GM21515 (cell line): Measurements from ENCODE around the gene TRAF3IP1.
"Not testable (repeated sequence)": the region's sequence is repeated elsewhere in the genome, so short reads cannot be mapped to it uniquely, and the experiment has no call there.

Source experiments
- ATAC-seq: cut with Tn5 transposase; IDR thresholded peaks from one replicate; pipeline ENCODE4 v1.9.1; 2021; ENCODE audit not compliant: unreplicated experiment

TRAF3IP1 gene, protein sequence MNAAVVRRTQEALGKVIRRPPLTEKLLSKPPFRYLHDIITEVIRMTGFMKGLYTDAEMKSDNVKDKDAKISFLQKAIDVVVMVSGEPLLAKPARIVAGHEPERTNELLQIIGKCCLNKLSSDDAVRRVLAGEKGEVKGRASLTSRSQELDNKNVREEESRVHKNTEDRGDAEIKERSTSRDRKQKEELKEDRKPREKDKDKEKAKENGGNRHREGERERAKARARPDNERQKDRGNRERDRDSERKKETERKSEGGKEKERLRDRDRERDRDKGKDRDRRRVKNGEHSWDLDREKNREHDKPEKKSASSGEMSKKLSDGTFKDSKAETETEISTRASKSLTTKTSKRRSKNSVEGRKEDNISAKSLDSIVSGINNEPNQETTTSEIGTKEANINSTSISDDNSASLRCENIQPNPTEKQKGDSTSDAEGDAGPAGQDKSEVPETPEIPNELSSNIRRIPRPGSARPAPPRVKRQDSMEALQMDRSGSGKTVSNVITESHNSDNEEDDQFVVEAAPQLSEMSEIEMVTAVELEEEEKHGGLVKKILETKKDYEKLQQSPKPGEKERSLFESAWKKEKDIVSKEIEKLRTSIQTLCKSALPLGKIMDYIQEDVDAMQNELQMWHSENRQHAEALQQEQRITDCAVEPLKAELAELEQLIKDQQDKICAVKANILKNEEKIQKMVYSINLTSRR

DNA sequence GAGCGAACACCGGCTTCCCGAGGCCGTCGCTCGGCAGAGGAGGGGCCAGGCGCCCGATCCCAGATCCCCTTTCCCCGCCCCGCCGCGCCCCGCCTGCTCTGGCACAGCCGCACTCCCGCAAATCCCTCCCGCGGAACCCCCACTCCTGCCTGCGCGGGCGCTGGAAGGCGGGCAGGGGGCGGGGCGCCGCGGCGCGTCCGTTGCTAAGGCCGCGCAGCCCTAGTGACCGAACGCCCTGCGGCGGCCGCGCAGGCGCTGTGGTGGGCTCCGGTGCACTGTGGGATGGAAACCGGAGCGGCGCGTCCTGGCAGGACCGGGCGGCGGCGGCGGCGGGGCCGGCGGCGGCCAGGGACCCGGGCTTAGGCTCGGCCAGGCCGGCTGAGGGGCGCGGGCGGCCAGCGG lies at the start of gene TRAF3IP1:
TSS of gene TRAF3IP1 (plus strand) at position 273 of the 402 bp plus-strand sequence. CDS start 145 bp downstream, outside the sequence.
- ATAC-seq: peak; percentile 98

DNA sequence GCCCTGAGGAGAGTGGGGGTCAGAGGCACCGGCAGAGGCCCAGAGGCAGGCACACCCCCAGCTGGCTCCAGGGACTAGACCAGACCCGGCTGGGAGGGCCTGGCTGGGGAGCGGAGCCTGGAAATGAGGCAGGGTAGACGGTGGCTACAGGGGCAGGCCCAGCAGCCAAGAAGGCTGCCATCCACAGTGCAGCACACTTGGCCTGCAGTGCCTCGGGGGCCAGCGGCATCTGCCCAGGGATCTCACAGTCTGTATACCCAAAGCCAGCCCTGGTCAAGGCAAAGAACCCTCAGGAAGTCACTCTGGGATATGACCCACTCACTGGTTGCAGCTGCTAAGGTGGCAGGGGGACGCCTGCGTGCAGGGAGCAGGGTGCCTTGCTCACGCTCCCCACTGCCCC lies 49.7 kb upstream of the TRAF3IP1 start:
- no peak for ATAC-seq

DNA sequence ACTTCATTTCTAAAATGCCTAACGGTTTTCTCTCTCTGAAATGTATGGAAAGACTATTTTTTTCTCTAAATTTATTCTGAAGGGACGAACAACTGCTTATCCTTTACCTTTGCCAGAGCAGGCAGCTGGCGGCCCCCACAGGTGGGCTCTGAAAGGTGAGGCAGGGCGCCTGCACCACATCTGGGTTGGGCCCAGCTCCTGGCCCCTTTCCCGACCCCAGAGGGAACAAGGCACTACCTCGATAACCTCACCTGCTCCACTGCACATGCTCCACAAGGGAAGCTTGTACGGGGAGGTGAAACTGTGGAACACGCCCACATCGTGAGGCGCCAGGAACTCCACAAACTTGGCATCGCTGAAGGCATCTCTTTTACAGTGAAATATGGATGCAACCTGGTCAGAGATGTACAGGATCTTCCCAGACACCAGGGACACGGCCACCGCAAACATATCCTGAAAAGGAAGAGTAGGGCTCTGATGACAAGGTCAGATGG lies 49.2 kb upstream of the TRAF3IP1 start:
- no peak for ATAC-seq

DNA sequence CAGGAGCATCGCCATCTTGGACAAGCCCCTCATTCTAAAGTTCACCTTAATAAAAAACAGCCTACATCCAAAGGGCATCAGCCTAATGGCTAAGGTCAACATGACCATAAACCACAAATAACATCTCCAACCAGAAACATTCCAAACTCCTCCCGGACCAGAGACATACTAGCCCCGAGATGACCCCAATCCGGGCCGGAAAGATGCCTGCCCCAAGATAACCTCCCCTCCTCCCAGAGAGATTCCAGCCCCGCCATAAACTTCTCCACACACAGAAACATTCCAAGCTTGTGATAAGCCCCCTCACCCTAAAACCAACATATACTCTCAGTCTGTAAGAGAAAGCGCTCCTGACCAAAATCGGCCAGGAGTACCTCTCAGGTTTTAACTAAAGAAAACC lies 48.6 kb upstream of the TRAF3IP1 start:
- ATAC-seq: not testable (repeated sequence)

DNA sequence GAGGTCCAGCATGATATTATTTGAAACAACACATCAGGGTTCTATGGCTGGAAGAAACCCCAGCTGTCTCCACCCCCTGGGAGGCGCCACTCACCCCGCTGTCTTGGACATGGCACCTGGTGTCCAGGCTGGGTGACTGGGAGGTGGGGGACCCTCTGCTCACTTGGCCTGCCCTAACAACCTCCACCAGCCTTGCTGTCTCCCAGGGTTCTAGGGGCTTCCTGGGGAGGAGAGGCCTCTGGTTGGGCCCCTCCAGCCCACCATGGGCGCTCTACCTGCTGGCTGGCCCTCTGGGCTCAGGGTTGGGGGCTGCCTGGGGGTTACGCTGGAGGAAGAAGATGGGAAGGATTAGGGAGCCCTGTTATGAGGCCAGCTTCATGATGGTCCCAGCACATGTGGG lies 48.2 kb upstream of the TRAF3IP1 start:
- ATAC-seq: no peak

DNA sequence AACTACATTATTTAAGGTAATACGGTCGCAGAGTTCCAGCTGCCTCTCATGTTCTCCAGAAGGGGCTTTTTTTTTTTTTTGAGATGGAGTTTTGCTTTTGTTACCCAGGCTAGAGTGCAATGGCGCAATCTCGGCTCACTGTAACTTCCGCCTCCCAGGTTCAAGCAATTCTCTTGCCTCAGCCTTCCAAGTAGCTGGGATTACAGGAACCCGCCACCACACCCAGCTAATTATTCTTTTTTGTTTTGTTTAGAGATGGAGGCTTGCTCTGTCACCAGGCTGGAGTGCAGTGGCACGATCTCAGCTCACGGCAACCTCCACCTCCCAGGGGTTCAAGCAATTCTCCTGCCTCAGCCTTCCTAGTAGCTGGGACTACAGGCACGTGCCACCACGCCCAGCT lies 46.9 kb upstream of the TRAF3IP1 start:
- not testable (repeated sequence) for ATAC-seq

DNA sequence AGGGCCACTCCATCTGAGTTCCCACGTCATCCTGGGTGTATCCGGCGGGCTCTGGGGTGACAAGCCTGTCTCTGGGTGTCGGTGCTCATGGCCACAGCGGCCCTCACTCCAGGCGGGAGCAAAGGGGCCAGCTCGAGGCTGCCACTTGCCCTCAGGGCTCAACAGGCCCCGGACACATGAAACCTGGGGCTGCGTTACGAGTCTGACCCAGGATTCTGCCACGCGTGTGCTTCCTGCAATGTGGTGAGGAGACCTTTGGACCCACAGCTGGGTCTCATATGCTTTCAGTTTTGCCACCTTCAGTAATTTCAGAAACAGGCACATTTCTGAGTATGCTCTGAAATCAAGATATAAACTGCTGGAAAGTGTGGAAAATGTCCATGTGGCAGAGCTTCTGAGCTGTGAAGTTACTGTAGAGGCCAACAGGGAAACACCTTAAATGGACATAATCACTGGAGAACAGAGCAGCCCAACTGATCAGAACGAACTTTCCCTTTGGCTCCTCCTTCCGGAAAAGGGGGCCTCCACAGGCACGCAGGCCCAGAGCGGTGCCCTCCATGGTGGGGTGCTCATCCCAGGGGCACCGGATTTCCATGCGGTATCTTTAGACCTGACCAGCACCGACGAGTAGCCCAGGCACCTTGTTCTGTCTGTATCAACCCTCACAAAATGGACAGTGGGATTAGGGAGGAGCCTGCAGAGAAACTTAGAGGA lies 46.0 kb upstream of the TRAF3IP1 start:
- ATAC-seq: no peak

DNA sequence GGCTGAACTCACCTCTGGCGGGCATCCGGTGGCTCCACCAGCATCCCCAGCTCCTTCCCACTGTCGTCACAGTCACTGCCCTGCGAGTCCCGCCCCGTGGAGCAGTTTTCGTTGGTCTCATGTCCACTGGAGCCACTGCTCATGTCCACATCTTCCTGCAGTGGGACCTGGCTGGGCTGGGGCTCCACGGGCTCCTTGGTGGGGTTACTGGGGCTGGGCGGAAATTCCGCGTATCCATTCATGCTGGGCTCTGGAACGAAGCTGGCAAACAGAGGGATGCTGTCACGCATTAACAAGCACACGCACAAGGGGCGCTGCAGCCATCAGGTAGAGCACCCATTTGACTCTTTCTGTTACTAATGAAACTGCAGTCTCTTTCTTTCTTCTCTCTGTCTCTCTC lies 42.6 kb upstream of the TRAF3IP1 start:
- no peak for ATAC-seq

DNA sequence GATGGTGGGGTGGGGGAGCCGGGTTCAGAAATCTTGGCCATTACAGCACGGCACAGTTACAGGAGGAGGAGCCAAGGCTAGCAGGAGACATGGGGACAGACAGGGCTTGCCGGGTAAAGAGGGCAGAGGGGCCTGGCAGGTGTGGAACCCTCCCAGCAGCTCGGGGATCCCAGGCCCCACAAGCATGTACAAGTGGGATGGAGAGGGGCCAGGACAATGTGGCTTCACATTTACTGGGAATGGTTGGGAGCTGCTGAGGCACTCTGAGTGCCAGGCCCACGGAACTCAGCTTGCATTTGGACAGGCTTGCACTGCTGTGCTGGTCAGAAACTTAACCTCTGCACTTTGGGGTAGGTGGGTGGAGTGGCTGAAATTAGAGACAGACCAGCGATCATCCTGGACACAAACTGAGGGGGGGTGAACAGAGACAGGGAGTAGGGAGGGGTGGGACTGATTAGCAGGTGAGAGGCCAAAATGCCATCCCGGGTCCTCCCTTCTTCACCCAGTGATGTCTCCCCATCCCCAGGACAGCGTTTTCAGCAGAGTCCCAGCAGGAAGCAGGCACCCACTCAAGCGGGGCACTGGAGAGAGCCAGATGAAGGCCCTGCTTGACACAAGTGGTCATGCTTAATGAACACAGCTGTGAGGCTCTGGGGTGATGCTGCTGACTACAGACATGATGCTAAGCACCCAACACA lies 41.5 kb upstream of the TRAF3IP1 start:
- no peak for ATAC-seq

DNA sequence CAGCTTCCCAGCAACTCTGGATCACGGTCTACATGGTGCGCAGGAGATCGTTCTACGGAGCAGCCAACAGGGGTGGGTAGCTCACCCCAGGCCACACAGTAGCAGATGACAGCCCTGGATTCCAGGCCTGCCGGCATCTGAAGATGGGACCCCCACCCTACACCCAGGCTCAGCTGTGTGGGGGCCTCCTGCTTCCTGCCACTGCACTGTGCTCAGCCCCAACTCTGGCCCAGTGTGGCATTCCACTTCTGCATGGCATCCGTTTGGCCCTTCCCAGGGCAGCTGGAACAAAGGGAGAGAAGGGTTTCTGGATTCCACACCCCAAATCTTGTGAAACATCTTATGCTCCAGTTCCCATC lies 41.0 kb upstream of the TRAF3IP1 start:
- no peak for ATAC-seq

DNA sequence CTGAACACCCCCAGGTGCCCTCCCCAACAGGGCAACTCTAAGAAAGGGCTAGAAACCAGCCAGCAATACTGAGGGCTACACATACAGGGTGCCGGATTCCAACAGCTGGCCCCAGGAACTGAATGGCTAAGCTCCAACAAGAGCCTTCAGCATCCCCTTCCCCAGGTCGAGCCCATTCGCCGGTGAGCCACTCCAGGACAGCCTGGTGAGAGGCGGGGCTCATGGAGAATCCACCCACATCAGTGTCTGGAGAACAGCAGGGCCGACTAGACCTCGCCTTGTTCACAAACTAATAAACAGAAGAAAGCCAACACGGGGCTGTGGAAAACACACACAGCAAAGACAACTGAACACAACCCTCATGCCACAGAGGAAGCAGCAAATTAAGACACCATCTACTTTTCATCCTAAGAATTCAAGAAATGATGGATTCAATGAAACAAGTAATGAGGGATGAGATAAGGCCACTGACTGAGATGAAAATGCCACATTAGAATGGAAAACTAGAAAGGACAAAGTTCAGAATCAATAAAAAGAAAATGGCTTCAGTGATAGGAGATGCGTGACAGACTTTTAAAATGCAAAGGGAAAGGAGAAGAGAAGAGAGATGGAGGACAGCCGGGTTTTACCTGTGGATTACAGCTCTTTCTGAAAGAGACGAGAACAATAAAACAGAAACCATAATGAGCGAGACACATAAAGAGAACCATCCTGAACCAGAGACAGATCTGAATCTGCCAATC lies 40.1 kb upstream of the TRAF3IP1 start:
- no peak for ATAC-seq

DNA sequence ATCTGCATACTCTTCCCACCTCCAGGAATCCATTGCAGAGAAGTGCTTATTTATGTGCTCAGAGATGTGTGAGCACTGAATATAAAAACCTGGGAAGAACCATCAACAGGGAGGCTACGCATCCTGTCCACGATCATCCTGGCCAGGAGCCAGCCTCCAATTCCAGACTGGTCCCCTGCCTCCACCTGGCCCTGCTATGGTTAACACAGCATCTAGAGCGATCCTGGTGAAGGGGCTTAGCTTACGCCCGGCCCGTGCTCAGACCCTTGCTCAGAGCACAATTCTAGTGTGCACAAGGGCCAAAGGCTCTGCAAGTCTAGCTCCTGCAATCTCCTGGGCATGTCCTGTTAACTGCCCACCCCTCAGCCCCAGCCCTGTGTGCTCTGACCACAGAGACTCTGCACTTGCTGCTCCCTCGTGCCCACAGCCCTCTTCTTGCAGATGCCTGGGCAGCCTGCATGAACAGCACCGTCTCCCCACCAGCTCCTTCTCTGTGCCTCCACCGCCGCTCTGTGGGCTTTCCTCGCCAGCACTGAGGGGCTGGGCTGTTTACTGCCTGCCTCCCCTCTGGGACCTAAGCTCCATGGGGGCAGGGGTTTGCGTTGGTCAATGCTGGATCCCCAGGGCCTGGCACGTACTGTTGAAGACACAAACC lies 38.4 kb upstream of the TRAF3IP1 start:
- ATAC-seq: no peak

DNA sequence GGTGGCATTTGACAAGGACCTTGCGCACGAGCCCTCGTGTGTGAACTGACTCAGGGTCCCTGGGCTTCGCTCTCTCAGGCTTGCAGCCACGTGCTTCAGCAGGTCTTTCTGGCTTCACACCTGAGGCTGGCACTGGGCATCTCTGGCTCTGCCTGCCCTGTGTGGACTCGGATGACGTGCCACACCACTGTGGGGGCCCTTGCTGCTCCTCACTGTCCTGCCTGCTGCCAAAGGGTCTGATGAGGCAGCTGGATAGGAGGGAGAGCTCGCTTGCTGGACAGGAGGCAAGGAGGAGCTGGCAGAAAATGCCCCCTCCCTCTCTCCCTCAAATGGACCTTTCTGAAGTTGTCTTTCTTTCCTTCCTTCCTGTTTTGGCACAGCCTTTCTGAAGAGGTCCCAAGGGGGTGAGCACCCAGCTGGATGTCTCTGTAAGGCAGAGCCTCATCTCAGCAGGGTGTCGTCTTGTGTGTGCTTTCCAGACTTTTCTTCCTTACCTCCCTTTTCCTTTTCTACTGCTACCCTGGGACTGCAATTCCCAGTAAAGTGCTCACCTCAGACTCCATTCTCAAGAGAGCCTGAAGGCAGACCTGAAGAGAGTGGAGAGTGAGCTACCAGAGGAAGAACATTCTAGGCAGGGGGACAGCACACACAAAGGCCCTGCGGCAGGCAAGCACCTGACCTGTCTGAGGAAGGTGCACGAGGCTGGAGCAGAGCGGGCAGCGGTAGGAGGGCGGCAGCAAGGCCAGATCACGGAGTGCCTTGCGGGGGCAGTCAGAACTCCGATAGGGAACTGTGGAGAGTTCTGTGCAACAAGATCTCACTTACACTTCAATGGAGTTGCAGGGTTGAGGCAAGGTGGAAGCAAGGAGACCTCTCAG lies 37.2 kb upstream of the TRAF3IP1 start:
- no peak for ATAC-seq

DNA sequence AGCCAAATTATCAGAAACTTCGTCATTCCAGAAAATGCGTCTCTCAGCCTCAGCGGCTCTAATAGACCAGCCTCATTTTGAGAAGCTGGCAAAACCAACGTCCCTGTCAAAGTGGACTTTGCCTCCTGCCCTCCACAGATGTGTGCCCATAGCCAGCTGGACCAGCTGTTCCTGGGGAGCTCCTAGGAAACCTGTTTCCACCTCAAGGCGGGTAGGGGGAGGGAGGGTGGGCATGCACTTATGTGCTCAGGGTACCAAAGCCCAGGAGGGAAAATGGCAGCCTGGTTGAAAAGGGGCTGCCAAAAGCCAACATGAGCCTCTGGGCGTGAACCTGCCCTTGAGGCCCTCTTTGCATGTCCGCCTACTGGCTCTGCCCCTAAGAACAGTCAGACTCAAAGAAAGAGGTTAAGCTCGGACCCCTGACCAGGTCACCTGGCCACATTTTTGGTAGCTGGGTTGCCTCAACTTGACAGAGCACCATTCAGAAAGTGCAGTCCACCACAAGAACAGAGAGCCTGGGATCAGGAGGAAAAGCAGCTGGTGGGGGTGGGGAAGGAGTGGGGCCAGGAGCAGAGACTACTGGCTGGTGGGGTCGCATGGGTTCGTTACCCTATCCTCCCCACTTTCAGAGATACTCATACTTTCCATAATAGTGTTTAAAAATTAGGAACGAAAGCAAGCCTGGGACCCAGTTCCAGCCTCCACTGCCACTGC lies 35.4 kb upstream of the TRAF3IP1 start:
- ATAC-seq: no peak

DNA sequence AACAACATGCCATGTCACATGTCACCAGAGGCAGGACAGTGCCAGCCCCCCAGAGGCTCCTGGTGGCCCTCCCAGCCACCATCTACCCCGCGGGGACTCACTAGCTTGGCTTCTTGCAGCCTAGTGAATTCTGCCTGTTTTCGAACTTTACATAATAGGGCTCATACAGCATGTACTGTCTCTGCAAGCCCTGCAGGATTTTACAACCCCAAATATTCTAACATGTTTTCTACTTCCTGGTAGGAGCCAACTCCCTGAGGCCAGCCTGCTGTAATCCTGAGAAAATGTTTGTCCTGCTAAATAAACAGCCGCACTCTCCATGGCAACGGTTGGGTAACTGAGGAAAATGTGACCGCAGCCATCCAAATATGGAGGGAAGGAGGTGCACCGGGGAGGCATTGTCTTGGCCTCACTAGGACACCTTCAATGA lies 34.6 kb upstream of the TRAF3IP1 start:
- no peak for ATAC-seq

DNA sequence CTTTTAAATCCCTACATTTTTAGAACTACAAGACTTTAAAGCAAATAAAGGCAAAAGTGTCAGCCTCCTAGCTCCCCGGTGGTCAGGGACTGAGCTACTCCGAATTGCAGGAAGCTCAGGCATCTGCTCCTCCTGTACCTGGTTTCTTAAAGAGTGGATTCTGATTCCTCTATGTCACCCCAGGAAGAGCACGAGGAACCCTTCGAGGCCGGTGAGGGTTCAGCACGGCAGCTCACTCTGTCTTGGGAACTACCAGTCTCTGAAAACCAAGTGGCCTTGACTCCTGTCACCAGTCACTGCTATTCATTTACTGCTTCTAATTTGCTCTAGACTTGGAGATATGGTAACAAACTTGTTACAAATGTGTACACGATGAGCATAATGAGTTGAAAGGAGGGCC lies 34.2 kb upstream of the TRAF3IP1 start:
- no peak for ATAC-seq

DNA sequence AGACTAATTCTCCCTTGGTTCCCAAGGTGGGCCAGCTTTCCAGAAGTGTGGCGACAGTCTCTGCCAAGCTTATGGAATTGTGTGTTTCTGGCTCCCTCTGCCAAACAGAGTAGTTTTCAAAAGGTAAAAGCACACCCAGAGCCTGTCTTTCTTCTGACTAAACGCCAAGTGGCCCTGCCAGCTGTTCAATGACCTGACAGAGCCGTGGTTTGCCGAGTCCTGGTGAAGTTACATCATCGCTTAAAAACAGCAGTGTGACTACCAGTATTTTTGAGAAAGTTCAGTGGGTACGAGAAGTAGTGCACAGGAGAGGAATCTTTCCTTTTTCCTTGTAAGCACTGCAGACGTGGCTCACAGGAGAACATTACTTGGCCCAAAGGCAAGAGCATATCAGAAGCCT lies 33.8 kb upstream of the TRAF3IP1 start:
- no peak for ATAC-seq

DNA sequence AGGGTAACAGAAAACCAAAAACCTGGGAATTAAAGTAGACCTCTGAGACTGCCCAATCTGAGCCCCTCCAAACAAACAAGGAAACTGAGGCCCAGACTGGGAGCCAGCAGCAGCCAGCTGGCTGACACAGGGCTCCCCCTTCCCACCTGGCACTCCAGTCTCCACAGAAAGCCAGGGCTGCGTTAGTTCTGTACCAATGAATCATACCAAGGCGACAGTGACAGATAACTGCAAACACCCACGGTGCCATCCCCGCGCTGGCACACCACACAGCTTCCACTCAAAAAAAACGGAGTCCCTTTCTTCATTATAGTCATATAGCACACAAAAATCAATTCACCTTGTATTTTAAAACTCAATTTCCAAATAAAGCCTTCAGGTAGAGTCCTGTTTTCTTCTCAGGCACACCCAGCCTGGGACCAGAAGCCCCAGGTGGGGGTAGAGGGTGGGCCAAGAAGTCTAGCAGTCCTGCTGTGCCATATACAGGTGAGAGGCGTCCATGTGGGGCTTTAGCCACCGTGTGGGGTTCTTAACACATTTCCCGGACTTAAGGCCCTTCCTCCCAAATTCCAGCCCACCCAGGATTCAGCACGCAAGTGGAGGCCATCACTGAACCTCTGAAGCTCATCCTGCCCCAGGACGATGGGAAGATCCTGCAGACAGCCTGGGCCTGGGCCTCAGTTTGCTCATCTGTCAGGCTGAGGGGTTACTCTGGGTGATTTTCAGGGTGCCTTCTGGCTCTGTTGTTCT lies 33.2 kb upstream of the TRAF3IP1 start:
- ATAC-seq: no peak
